Activated CD8-positive, alpha-beta T cell treated with anti-CD3 and anti-CD28 coated beads for 36 hours (primary cell): ENCODE results near the gene NUFIP1. TPM values are rescaled to one million over a fixed set of nuclear protein-coding genes. Genes with fewer than 3 reads are reported as not detected.
"Not testable (repeated sequence)": the region's sequence is repeated elsewhere in the genome, so short reads cannot be mapped to it uniquely, and the experiment has no call there.

ENCODE experiments used
- ATAC-seq: fragments of 200-7000 bp; cut with Tn5 transposase; one replicate; pipeline ENCODE4 v1.10.0; 2021; ENCODE audit warnings: mild to moderate bottlenecking, moderate library complexity
- CTCF ChIA-PET: fragments of 350-600 bp; sonication (Branson Sonifier 250); formaldehyde crosslinking; loops from one replicate; lab custom pipeline; 2021; ENCODE audit warnings: antibody characterized with exemption; lab: Charles Lee
- POLR2A ChIA-PET: fragments of 350-600 bp; sonication (Branson Sonifier 250); formaldehyde crosslinking; loops from one replicate; lab custom pipeline; 2021; ENCODE audit warnings: antibody characterized with exemption; lab: Charles Lee
- DNase-seq: peaks from one replicate; pipeline ENCODE4 v3.0.0-alpha.2; 2020
- H3K27ac Mint-ChIP-seq: one replicate; pipeline ENCODE4 v1.8.0; 2021; ENCODE audit warnings: mild to moderate bottlenecking, mixed read lengths
- H3K27me3 Mint-ChIP-seq: one replicate; pipeline ENCODE4 v1.8.0; 2021; ENCODE audit warnings: mixed read lengths
- H3K36me3 Mint-ChIP-seq: one replicate; pipeline ENCODE4 v1.8.0; 2021; ENCODE audit warnings: low read depth, mixed read lengths
- H3K4me1 Mint-ChIP-seq: one replicate; pipeline ENCODE4 v1.8.0; 2021; ENCODE audit warnings: low read depth, mixed read lengths
- H3K4me3 Mint-ChIP-seq: one replicate; pipeline ENCODE4 v1.8.0; 2021; ENCODE audit warnings: mild to moderate bottlenecking, moderate library complexity, mixed read lengths
- H3K9me3 Mint-ChIP-seq: one replicate; pipeline ENCODE4 v1.8.0; 2021; ENCODE audit warnings: mixed read lengths
- CTCF ChIP-seq: fragments of 200-600 bp; IDR thresholded peaks from one replicate; pipeline ENCODE4 v1.8.0; 2022; ENCODE audit warnings: antibody characterized with exemption, mild to moderate bottlenecking
- intact Hi-C: fragments of 100-400 bp; cut with micrococcal nuclease; formaldehyde crosslinking; loops from one replicate; pipeline ENCODE4 v1.10.0; 2022
- total RNA-seq, 2 experiments: library from RNA; stranded (reverse); gene quantifications; one replicate each; pipeline ENCODE4 v1.2.3, GENCODE V29; 2021

NUFIP1 gene
- total RNA-seq, 2 experiments from 2014 or later = 10.4 to 11.2 TPM

- Mint-ChIP-seq H3K27ac (no peak overlapping the region), H3K27me3 (no peaks in the 10 kb centered on the region), H3K4me1 (no peaks in the 10 kb centered on the region), H3K36me3 (peaks cover 10% of the 10 kb centered on the region), H3K9me3 (no peaks in the 10 kb centered on the region), H3K4me3 (no peak overlapping the region)
- TF ChIP-seq CTCF = no peak
- intact Hi-C loops = no loop called here
- DNase-seq = no peak
- ChIA-PET CTCF (interaction anchor here (1.1 kb wide), 1 partner anchor 92 kb away, joined by 3 read pairs; no protein-coding TSS in a partner anchor), POLR2A (no interaction called here)
- no peak for ATAC-seq
These were observed 33.9 kb downstream of the NUFIP1 start for GRCh38 chr13:44955406-44955805.

- ATAC-seq (no peak), DNase-seq (no peak)
- no peaks in the 10 kb centered on the region for H3K9me3 Mint-ChIP-seq
- no peak overlapping the region for H3K4me3 Mint-ChIP-seq
- H3K27me3 Mint-ChIP-seq = no peaks in the 10 kb centered on the region
- intact Hi-C loops = no loop called here
- ChIA-PET POLR2A (interaction anchor here (1.0 kb wide), 1 partner anchor 16 kb away, joined by 3 read pairs; no protein-coding TSS in a partner anchor), CTCF (interaction anchor here (2.7 to 2.8 kb wide), 2 partner anchors 15 to 19 kb away, joined by 8 to 10 read pairs; no protein-coding TSS in a partner anchor)
- no peak for TF ChIP-seq CTCF
- peaks cover 7% of the 10 kb centered on the region for H3K36me3 Mint-ChIP-seq
- H3K27ac Mint-ChIP-seq = no peak overlapping the region
- no peaks in the 10 kb centered on the region for H3K4me1 Mint-ChIP-seq
These were observed 35.0 kb downstream of the NUFIP1 start for GRCh38 chr13:44954224-44954623.

GRCh38 chr13:44952671-44953070 lies 36.6 kb downstream of the NUFIP1 start:
- no peak overlapping the region for H3K27ac Mint-ChIP-seq
- no peak for ATAC-seq
- peaks cover 4% of the 10 kb centered on the region for H3K36me3 Mint-ChIP-seq
- H3K4me3 Mint-ChIP-seq = no peak overlapping the region
- ChIA-PET POLR2A (interaction anchor here (0.8 kb wide), 1 partner anchor 11 kb away, joined by 3 read pairs; no protein-coding TSS in a partner anchor), CTCF (interaction anchor here (2.7 to 2.8 kb wide), 2 partner anchors 17 to 21 kb away, joined by 8 to 10 read pairs; no protein-coding TSS in a partner anchor)
- H3K4me1 Mint-ChIP-seq = no peaks in the 10 kb centered on the region
- H3K27me3 Mint-ChIP-seq = no peaks in the 10 kb centered on the region
- H3K9me3 Mint-ChIP-seq = no peaks in the 10 kb centered on the region
- no peak for TF ChIP-seq CTCF
- intact Hi-C loops = no loop called here
- DNase-seq = no peak

GRCh38 chr13:44951184-44951583 lies 38.1 kb downstream of the NUFIP1 start:
- POLR2A ChIA-PET = no interaction called here
- ATAC-seq (no peak), DNase-seq (no peak)
- H3K4me3 Mint-ChIP-seq = no peak overlapping the region
- no peaks in the 10 kb centered on the region for H3K4me1 Mint-ChIP-seq
- TF ChIP-seq CTCF = no peak
- H3K9me3 Mint-ChIP-seq = no peaks in the 10 kb centered on the region
- CTCF ChIA-PET = interaction anchor here (1.5 kb wide), 1 partner anchor 22 kb away, joined by 4 read pairs; no protein-coding TSS in a partner anchor
- intact Hi-C loops = no loop called here
- H3K36me3 Mint-ChIP-seq = peaks cover 4% of the 10 kb centered on the region
- H3K27me3 Mint-ChIP-seq = no peaks in the 10 kb centered on the region
- no peak overlapping the region for H3K27ac Mint-ChIP-seq

- ATAC-seq = not testable (repeated sequence)
These were observed 45.9 kb downstream of the NUFIP1 start for GRCh38 chr13:44943411-44943810.

More at GRCh38 chr13:44943411-44943810, 45.9 kb downstream of the NUFIP1 start:
- POLR2A ChIA-PET, DNase-seq, H3K36me3 Mint-ChIP-seq, H3K27me3 Mint-ChIP-seq, H3K4me1 Mint-ChIP-seq, H3K4me3 Mint-ChIP-seq, H3K27ac Mint-ChIP-seq, intact Hi-C loops, H3K9me3 Mint-ChIP-seq: not testable (repeated sequence)
- CTCF ChIA-PET = interaction anchor here (0.7 to 1.6 kb wide), 2 partner anchors 9 to 460 kb away, joined by 3 to 4 read pairs; no protein-coding TSS in a partner anchor
